ENCODE measurements around the gene PTH2. TPM values are rescaled to one million over a fixed set of nuclear protein-coding genes. Genes with fewer than 3 reads are reported as not detected.
A peak's percentile ranks its signal among the peaks of the same experiment; 100 is the strongest.

The PTH2 gene
- total RNA-seq, 1 experiment from 2014 or later = 1.0 TPM

- TF ChIP-seq ARID4B (CRISPR knock-in tag; IDR thresholded peaks at IDR 0.05; ENCODE audit: borderline replicate concordance) = no peak
Measured at GRCh38 chr19:49428547-49429451, 5.6 kb upstream of the PTH2 start (continued).

- peak overlapping the region; percentile 84 for H3K4me3 Mint-ChIP-seq
- H3K36me3 Mint-ChIP-seq = peaks cover 3% of the 10 kb centered on the region; the same call in 1 of the 2 replicates
- 0 out of 2 replicates have a peak overlapping the region, but pooled peaks have one; percentile 67 for H3K27ac Mint-ChIP-seq
- 0 out of 2 replicates have a peak, but pooled peaks cover 4% of the 10 kb centered on the region for H3K9me3 Mint-ChIP-seq
- POLR2A ChIA-PET = interaction anchor here (0.6 kb wide), 1 partner anchor 212 kb away, joined by 3 read pairs; the partner anchor contains the start of gene RRAS
- H3K4me1 Mint-ChIP-seq = peaks cover 67% of the 10 kb centered on the region
- ATAC-seq = peak; percentile 40
- DNase-seq (ENCODE audit: low spot score) = peak; percentile 86
- peaks cover 98% of the 10 kb centered on the region for H3K27me3 Mint-ChIP-seq (ENCODE audit: low read depth)
- CTCF ChIA-PET = interaction anchor here (1.0 to 4.5 kb wide), 5 partner anchors 8 to 126 kb away, joined by 3 to 34 read pairs (median 18); partner anchors contain the start of gene SLC17A7
- TF ChIP-seq USF1 (CRISPR knock-in tag; IDR thresholded peaks at IDR 0.05) (peak; percentile 42; the same call in 1 of the 2 replicates), MXD4 (CRISPR knock-in tag; IDR thresholded peaks at IDR 0.05; ENCODE audit: borderline replicate concordance) (no peak), ATF3 (CRISPR knock-in tag; conservative IDR thresholded peaks at IDR 0.05) (no peak), NFATC4 (CRISPR knock-in tag; IDR thresholded peaks at IDR 0.05) (no peak), KAT7 (CRISPR knock-in tag; IDR thresholded peaks at IDR 0.05; ENCODE audit: borderline replicate concordance) (no peak), MAX (CRISPR knock-in tag; IDR thresholded peaks at IDR 0.05) (peak; percentile 75; the same call in 1 of the 2 replicates), NFYB (CRISPR knock-in tag; conservative IDR thresholded peaks at IDR 0.05; ENCODE audit: low read depth) (no peak), SP1 (CRISPR knock-in tag; conservative IDR thresholded peaks at IDR 0.05) (peak; percentile 62; the same call in 1 of the 2 replicates), FOXJ3 (CRISPR knock-in tag; IDR thresholded peaks at IDR 0.05; ENCODE audit: borderline replicate concordance) (no peak), GTF2I (CRISPR knock-in tag; conservative IDR thresholded peaks at IDR 0.05) (no peak), GABPB1 (CRISPR knock-in tag; IDR thresholded peaks at IDR 0.05) (no peak), SMAD3 (CRISPR knock-in tag; IDR thresholded peaks at IDR 0.05; ENCODE audit: borderline replicate concordance) (0 out of 2 replicates have a peak, but pooled peaks have one; percentile 24), E2F1 (CRISPR knock-in tag; IDR thresholded peaks at IDR 0.05) (0 out of 2 replicates have a peak, but pooled peaks have one; percentile 18), ZNF232 (CRISPR knock-in tag; IDR thresholded peaks at IDR 0.05) (0 out of 2 replicates have a peak, but pooled peaks have one; percentile 42), HMGXB4 (CRISPR knock-in tag; IDR thresholded peaks at IDR 0.05) (no peak), USF2 (CRISPR knock-in tag; IDR thresholded peaks at IDR 0.05) (peak; percentile 61), ZNF423 (CRISPR knock-in tag; IDR thresholded peaks at IDR 0.05) (no peak), ZNF416 (CRISPR knock-in tag; IDR thresholded peaks at IDR 0.05) (0 out of 2 replicates have a peak, but pooled peaks have one; percentile 4), CREB1 (CRISPR knock-in tag; IDR thresholded peaks at IDR 0.05) (0 out of 2 replicates have a peak, but pooled peaks have one; percentile 22), NFE2L1 (CRISPR knock-in tag; IDR thresholded peaks at IDR 0.05) (peak; percentile 65; the same call in 1 of the 2 replicates), ZNF512 (CRISPR knock-in tag; IDR thresholded peaks at IDR 0.05; ENCODE audit: borderline replicate concordance) (no peak)
Measured at GRCh38 chr19:49427855-49428546, 4.8 kb upstream of the PTH2 start.
